ENCODE results near the gene SRGAP3. TPM values are rescaled to one million over a fixed set of nuclear protein-coding genes. Genes with fewer than 3 reads are reported as not detected.

The SRGAP3 gene
- total and polyA plus RNA-seq, 2 donors (not counting 1 experiment from before 2014, with no cell fraction given) = 1.4 to 1.5 TPM

DNA sequence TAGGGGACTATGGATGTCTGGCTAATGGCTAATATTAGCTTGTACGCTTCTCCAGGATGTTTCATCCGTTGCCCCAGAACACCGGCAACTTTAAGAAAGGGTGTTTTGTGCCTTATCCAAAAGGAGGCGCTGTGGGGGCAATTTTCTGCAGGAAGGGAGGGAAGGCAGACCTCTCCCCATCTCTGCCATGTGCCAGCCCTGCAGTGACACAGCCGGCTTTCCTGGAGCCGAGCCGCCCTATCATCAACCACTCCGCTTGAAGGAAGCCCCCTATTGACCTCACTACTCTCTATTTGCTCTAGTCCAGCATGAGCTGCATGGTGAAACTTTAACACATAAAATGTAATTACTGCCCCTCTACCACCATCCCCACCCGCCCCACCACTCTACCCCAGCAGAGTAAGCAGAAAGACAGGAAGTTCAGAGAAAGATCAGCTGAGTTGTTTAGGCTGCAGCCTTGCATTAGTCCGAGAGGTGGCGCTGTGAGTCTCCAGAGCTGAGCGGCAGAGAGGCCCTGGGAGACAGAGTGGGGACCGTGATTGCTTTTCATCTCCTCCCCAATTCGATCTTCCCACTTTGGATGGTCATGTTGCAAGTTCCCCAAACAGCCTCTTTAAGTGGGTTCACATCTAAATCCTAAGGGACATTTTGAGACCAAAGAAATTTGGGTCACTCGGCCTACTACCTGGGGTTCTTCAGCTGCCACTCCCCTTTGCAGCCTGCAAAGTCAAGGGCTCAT lies 261.6 kb downstream of the SRGAP3 start:
- TF ChIP-seq, protein P1, sequence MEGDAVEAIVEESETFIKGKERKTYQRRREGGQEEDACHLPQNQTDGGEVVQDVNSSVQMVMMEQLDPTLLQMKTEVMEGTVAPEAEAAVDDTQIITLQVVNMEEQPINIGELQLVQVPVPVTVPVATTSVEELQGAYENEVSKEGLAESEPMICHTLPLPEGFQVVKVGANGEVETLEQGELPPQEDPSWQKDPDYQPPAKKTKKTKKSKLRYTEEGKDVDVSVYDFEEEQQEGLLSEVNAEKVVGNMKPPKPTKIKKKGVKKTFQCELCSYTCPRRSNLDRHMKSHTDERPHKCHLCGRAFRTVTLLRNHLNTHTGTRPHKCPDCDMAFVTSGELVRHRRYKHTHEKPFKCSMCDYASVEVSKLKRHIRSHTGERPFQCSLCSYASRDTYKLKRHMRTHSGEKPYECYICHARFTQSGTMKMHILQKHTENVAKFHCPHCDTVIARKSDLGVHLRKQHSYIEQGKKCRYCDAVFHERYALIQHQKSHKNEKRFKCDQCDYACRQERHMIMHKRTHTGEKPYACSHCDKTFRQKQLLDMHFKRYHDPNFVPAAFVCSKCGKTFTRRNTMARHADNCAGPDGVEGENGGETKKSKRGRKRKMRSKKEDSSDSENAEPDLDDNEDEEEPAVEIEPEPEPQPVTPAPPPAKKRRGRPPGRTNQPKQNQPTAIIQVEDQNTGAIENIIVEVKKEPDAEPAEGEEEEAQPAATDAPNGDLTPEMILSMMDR (IDR thresholded peaks at IDR 0.05) = peak; percentile 79
- TF ChIP-seq EZH2 (IDR thresholded peaks at IDR 0.05; ENCODE audit: borderline replicate concordance, insufficient read depth, low read depth, low read length, poor library complexity, severe bottlenecking) = no peak
- intact Hi-C loops (cut with micrococcal nuclease) = loop anchor here (5.0 kb wide), 1 partner anchor 314 kb away; no protein-coding TSS in a partner anchor
- Histone ChIP-seq H3K9me3 (ENCODE audit: control extremely low read depth in 1 of 3, control insufficient read depth in 2 of 3, insufficient read depth in 1 of 3, low read length in 2 of 3) (peaks cover 0 to 3% (median 0%) of the 10 kb centered on the region in 3 donors), H4K20me1 (ENCODE audit: control insufficient read depth, insufficient read depth, low read length, poor library complexity, severe bottlenecking) (no peaks in the 10 kb centered on the region), H3K4me2 (replicated peaks; ENCODE audit: low read depth, low read length, poor library complexity, severe bottlenecking) (peak overlapping the region; percentile 27), H2AFZ (ENCODE audit: insufficient read depth, low read depth, low read length, poor library complexity, severe bottlenecking) (peak overlapping the region; percentile 33), H3K27me3 (replicated peaks in 1 of 4; ENCODE audit: control extremely low read depth in 1 of 4, control insufficient read depth in 3 of 4, insufficient read depth in 4 of 4, low read length in 3 of 4) (peaks cover 0 to 2% (median 0%) of the 10 kb centered on the region in 4 experiments), H3K4me1 (ENCODE audit: control insufficient read depth in 2 of 2, insufficient read depth in 2 of 2, low read length in 2 of 2) (peaks cover 0 to 6% of the 10 kb centered on the region in 2 donors), H3K79me2 (ENCODE audit: control insufficient read depth, insufficient read depth, low read length) (no peaks in the 10 kb centered on the region), H3K4me3 (ENCODE audit: control extremely low read depth in 1 of 5, extremely low read depth in 1 of 5, insufficient read depth in 1 of 5, low read depth in 2 of 5, low read length in 4 of 5) (no peak overlapping the region), H3K36me3 (replicated peaks in 1 of 2; ENCODE audit: control extremely low read depth in 1 of 2, control insufficient read depth in 1 of 2, extremely low read depth in 1 of 2, insufficient read depth in 2 of 2, low read length in 1 of 2) (no peaks in the 10 kb centered on the region), H3K27ac (ENCODE audit: low read length in 2 of 2) (no peak overlapping the region), H3K9ac (ENCODE audit: low read length) (no peak overlapping the region)
- Mint-ChIP-seq H3K4me1 (peaks cover 6% of the 10 kb centered on the region), H3K27me3 (peaks cover 6% of the 10 kb centered on the region), H3K27ac (no peak overlapping the region), H3K4me3 (peak overlapping the region; percentile 52), H3K9me3 (ENCODE audit: insufficient read depth) (no peaks in the 10 kb centered on the region)
- WGBS (ENCODE audit: insufficient coverage) = 27% methylated on average over 12 of the region's 15 CpGs
- CTCF ChIA-PET = interaction anchor here (1.1 to 2.2 kb wide), 5 partner anchors 10 to 317 kb away, joined by 3 to 12 read pairs (median 5); no protein-coding TSS in a partner anchor
- POLR2A ChIA-PET = no interaction called here
- ATAC-seq (ENCODE audit: low read depth) = peak; percentile 57
- DNase-seq = peak; percentile 55

DNA sequence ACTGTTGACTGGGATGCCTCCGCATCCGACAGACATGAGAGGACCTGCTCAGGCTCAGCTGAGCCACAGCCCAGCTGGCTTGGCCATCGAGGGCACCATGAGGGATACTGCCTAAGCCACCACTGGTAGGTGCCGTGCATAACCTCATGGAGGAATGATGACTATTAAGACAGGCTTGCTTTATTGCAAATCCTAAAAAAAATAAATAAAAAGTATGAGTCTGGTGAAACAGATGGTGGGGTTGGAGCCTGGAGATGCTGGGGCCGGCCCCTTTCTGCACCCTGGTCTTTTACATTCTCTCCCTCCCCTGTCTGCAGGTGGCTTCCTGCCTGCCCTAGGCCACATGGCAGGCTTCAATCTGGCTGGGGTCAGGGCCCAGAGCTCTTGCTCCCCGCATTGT lies 262.2 kb downstream of the SRGAP3 start:
- Histone ChIP-seq H3K36me3 (replicated peaks in 1 of 2; ENCODE audit: control extremely low read depth in 1 of 2, control insufficient read depth in 1 of 2, extremely low read depth in 1 of 2, insufficient read depth in 2 of 2, low read length in 1 of 2) (no peaks in the 10 kb centered on the region), H3K9me3 (ENCODE audit: control extremely low read depth in 1 of 3, control insufficient read depth in 2 of 3, insufficient read depth in 1 of 3, low read length in 2 of 3) (peaks cover 0 to 3% (median 0%) of the 10 kb centered on the region in 3 donors), H3K4me3 (ENCODE audit: control extremely low read depth in 1 of 5, extremely low read depth in 1 of 5, insufficient read depth in 1 of 5, low read depth in 2 of 5, low read length in 4 of 5) (no peak overlapping the region), H3K9ac (ENCODE audit: low read length) (no peak overlapping the region), H3K4me2 (replicated peaks; ENCODE audit: low read depth, low read length, poor library complexity, severe bottlenecking) (no peak overlapping the region), H3K27ac (ENCODE audit: low read length in 2 of 2) (no peak overlapping the region), H3K79me2 (ENCODE audit: control insufficient read depth, insufficient read depth, low read length) (no peaks in the 10 kb centered on the region), H3K27me3 (replicated peaks in 1 of 4; ENCODE audit: control extremely low read depth in 1 of 4, control insufficient read depth in 3 of 4, insufficient read depth in 4 of 4, low read length in 3 of 4) (peaks cover 0 to 2% (median 0%) of the 10 kb centered on the region in 4 experiments), H4K20me1 (ENCODE audit: control insufficient read depth, insufficient read depth, low read length, poor library complexity, severe bottlenecking) (no peaks in the 10 kb centered on the region), H2AFZ (ENCODE audit: insufficient read depth, low read depth, low read length, poor library complexity, severe bottlenecking) (peak overlapping the region; percentile 33), H3K4me1 (ENCODE audit: control insufficient read depth in 2 of 2, insufficient read depth in 2 of 2, low read length in 2 of 2) (peaks cover 0 to 6% of the 10 kb centered on the region in 2 donors)
- H3K4me1 Mint-ChIP-seq = peaks cover 8% of the 10 kb centered on the region
- whole genome bisulfite sequencing (ENCODE audit: insufficient coverage) = 78% methylated on average over 5 of the region's 6 CpGs
- CTCF ChIA-PET = interaction anchor here (1.1 to 2.2 kb wide), 4 partner anchors 10 to 317 kb away, joined by 3 to 12 read pairs (median 8); no protein-coding TSS in a partner anchor
- POLR2A ChIA-PET = no interaction called here
- H3K4me3 Mint-ChIP-seq = no peak overlapping the region
- TF ChIP-seq EZH2 (IDR thresholded peaks at IDR 0.05; ENCODE audit: borderline replicate concordance, insufficient read depth, low read depth, low read length, poor library complexity, severe bottlenecking) = no peak
- TF ChIP-seq, protein P1 (IDR thresholded peaks at IDR 0.05) = no peak
- no peaks in the 10 kb centered on the region for H3K9me3 Mint-ChIP-seq (ENCODE audit: insufficient read depth)
- no peak overlapping the region for H3K27ac Mint-ChIP-seq
- no peak for DNase-seq
- intact Hi-C loops (cut with micrococcal nuclease) = loop anchor here (5.0 kb wide), 1 partner anchor 315 kb away; no protein-coding TSS in a partner anchor
- no peak for ATAC-seq (ENCODE audit: low read depth)
- peaks cover 8% of the 10 kb centered on the region for H3K27me3 Mint-ChIP-seq

Data from B cell (primary cell).